ENCODE measurements around the gene CNOT3.

DNA sequence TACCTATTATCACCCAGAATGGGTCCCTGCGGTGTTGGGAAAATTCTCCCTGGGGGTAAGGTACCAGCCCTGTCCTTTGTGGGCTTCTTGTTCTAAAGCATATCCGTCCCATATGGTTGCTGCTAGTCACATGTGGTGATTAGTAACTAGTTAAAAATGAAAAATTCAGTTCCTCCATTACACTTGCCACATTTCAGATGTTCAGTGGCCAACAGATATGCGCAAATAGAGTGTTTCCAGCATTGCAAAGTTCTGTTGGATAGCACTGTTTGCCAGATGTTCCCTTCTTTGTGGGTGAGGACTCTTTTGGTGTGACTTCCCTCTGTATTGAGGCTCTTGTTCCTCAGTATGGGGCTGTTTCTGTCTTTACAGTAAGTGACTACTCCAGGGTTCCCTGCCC, 3.8 kb downstream of the CNOT3 start:
- TF ChIP-seq POLR2A (IDR thresholded peaks at IDR 0.05; ENCODE audit: low read length) (no peak), GATA1 (IDR thresholded peaks at IDR 0.05; ENCODE audit: low read depth, low read length) (no peak)
